A549 (cell line): ENCODE data around the gene RHOT1.

ENCODE experiments used
- CTCF ChIP-seq: fragments of >200 bp; sonication (Bioruptor Twin); formaldehyde crosslinking; IDR thresholded peaks from 3 replicates; pipeline ENCODE4 v1.5.1; 2016
- EP300 ChIP-seq, 2 experiments: fragments of >200 bp; sonication (Bioruptor Twin); formaldehyde crosslinking; IDR thresholded peaks; 2 replicates in 1 of 2; 3 replicates in 1 of 2; pipeline ENCODE4 v1.6.1; 2016 to 2017
- ESRRA ChIP-seq: fragments of 150-350 bp; IDR thresholded peaks from 2 replicates; pipeline ENCODE4 v1.6.1; 2014; ENCODE audit warnings: mild to moderate bottlenecking, low read length, borderline replicate concordance
- NFE2L2 ChIP-seq: fragments of 150-350 bp; conservative IDR thresholded peaks from 2 replicates; pipeline ENCODE4 v1.6.1; 2014; ENCODE audit warnings: low read length
- POLR2A ChIP-seq: IDR thresholded peaks from 2 replicates; pipeline ENCODE4 v1.6.1; 2012; ENCODE audit warnings: mild to moderate bottlenecking, low read length
- RAD21 ChIP-seq, 2 experiments: fragments of >200 bp in 1 of 2; sonication (Bioruptor Twin) in 1 of 2; formaldehyde crosslinking in 1 of 2; IDR thresholded peaks in 1 of 2; conservative IDR thresholded peaks in 1 of 2; 2 replicates in 1 of 2; 3 replicates in 1 of 2; pipeline ENCODE4 v1.6.1; 2012 to 2018; ENCODE audit warnings: inconsistent platforms in 1 of 2
- RCOR1 ChIP-seq: fragments of 150-350 bp; IDR thresholded peaks from 2 replicates; pipeline ENCODE4 v1.6.1; 2014; ENCODE audit warnings: antibody characterized with exemption, low read length, low read depth
- RFX5 ChIP-seq: fragments of 450-650 bp; IDR thresholded peaks from 2 replicates; pipeline ENCODE4 v1.7.1; 2014; ENCODE audit warnings: antibody characterized with exemption, mild to moderate bottlenecking, moderate library complexity
- TP53 ChIP-seq: fragments of 250-450 bp; sonication (Bioruptor Pico); IDR thresholded peaks from 2 replicates; pipeline ENCODE4 v1.5.0; 2021; ENCODE audit warnings: mild to moderate bottlenecking, moderate library complexity
- TF ChIP-seq, protein P1 (sequence below): IDR thresholded peaks from 2 replicates; pipeline ENCODE4 v1.6.1; 2012
- TF ChIP-seq, protein P2 (sequence below): fragments of 450-650 bp; IDR thresholded peaks from 2 replicates; pipeline ENCODE4 v1.6.1; 2014; ENCODE audit warnings: antibody characterized with exemption

DNA sequence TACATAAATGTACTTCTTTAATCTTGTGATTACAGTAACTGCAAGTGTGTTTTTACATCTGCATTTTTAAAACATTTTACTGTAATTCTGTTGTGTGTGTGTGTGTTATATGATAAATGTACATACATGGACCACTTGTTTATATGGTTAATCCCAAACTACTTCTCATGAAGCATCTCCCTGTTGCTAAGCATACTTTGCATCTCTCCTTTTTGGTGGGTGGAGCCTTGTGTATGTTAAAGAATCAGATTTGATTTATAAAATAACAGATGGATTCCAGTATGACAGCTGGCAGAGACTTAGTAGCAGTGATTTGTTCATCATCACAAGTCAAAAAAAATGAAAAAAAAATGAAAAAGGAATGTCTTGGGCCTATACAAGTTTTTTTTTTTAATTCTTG lies 67.3 kb downstream of the RHOT1 start:
- TF ChIP-seq ESRRA (no peak), CTCF (no peak), POLR2A (no peak), TP53 (CRISPR knock-in tag) (no peak), RCOR1 (no peak), RFX5 (no peak), NFE2L2 (no peak), EP300 (IDR thresholded peaks at IDR 0.05) (no peak), RAD21 (conservative IDR thresholded peaks at IDR 0.05 in 1 of 2, IDR thresholded peaks at IDR 0.05 in 1 of 2) (no peak)
- TF ChIP-seq, protein P1, sequence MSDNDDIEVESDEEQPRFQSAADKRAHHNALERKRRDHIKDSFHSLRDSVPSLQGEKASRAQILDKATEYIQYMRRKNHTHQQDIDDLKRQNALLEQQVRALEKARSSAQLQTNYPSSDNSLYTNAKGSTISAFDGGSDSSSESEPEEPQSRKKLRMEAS: no peak
- TF ChIP-seq, protein P2, sequence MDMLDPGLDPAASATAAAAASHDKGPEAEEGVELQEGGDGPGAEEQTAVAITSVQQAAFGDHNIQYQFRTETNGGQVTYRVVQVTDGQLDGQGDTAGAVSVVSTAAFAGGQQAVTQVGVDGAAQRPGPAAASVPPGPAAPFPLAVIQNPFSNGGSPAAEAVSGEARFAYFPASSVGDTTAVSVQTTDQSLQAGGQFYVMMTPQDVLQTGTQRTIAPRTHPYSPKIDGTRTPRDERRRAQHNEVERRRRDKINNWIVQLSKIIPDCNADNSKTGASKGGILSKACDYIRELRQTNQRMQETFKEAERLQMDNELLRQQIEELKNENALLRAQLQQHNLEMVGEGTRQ: no peak
